HepG2 (cell line): ENCODE results near the gene FGF21. TPM values are rescaled to one million over a fixed set of nuclear protein-coding genes. Genes with fewer than 3 reads are reported as not detected.

Source experiments
- ATAC-seq: fragments of 200-7000 bp; cut with Tn5 transposase; 3 replicates; pipeline ENCODE4 v1.9.1; 2020; ENCODE audit warnings: mild to moderate bottlenecking, moderate library complexity
- BruUV-seq: library from RNA; stranded (reverse); fragments of 400-500 nt; replicated peaks from 2 replicates; lab custom pipeline; 2021; lab: Mats Ljungman, UMichigan
- CTCF ChIA-PET: fragments of 300-600 bp; formaldehyde crosslinking; extraction: SDS; loops from one replicate; lab custom pipeline; 2021; ENCODE audit warnings: low total read pairs, inconsistent platforms, low intra/inter-chr PET ratio; lab: Yijun Ruan, JAX
- POLR2A ChIA-PET: fragments of 350-600 bp; sonication (Branson Sonifier 250); formaldehyde crosslinking; loops from one replicate; lab custom pipeline; 2020; ENCODE audit warnings: antibody characterized with exemption, inconsistent platforms; lab: Yijun Ruan, JAX
- DNase-seq: peaks from one replicate; pipeline ENCODE4 v3.0.0-alpha.2; 2015; ENCODE audit warnings: low spot score
- FAIRE-seq: peaks from 3 replicates; lab custom pipeline; 2011; peaks lifted over from hg19 to GRCh38; lab: Jason Lieb, UNC
- H2AFZ ChIP-seq: one replicate; pipeline ENCODE4 v1.6.1; 2011; ENCODE audit warnings: low read length, inconsistent platforms
- H3K27ac ChIP-seq: fragments of 300-600 bp; 3 replicates; pipeline ENCODE4 v1.8.0; 2011; ENCODE audit warnings: mixed run types, mild to moderate bottlenecking, mixed read lengths, low read length, inconsistent platforms; ENCODE audit not compliant: insufficient read depth; ENCODE audit errors: extremely low read length
- H3K27me3 ChIP-seq, 2 experiments: fragments of 200-600 bp in 1 of 2; 2 replicates in 1 of 2; 3 replicates in 1 of 2; pipeline versions ENCODE4 v1.6.0 to v1.8.0; 2011; ENCODE audit warnings: low read length in 2 of 2, mild to moderate bottlenecking in 2 of 2, moderate library complexity in 2 of 2, inconsistent platforms in 1 of 2; ENCODE audit not compliant: insufficient read depth in 2 of 2, control insufficient read depth in 1 of 2
- H3K36me3 ChIP-seq, 2 experiments: fragments of 200-600 bp in 1 of 2; replicated peaks in 1 of 2; 2 replicates in 1 of 2; 3 replicates in 1 of 2; pipeline versions ENCODE4 v1.5.1 to v1.8.0; 2011; ENCODE audit warnings: low read length in 2 of 2, inconsistent platforms in 1 of 2; ENCODE audit not compliant: insufficient read depth in 2 of 2, control insufficient read depth in 1 of 2
- H3K4me1 ChIP-seq: 2 replicates; pipeline ENCODE4 v1.5.1; 2012; ENCODE audit warnings: low read length, inconsistent platforms; ENCODE audit not compliant: insufficient read depth
- H3K4me2 ChIP-seq: 2 replicates; pipeline ENCODE4 v1.6.0; 2011; ENCODE audit warnings: low read depth, low read length, inconsistent platforms
- H3K4me3 ChIP-seq, 3 experiments: fragments of 200-600 bp in 1 of 3; sonication (generic), shearing (Covaris generic) in 1 of 3; replicated peaks in 1 of 3; 2 replicates each; pipeline ENCODE4 v1.5.1; 2011 to 2016; ENCODE audit warnings: low read length in 3 of 3, inconsistent platforms in 2 of 3, low read depth in 2 of 3, mild to moderate bottlenecking in 2 of 3, control low read depth in 1 of 3, mixed read lengths in 1 of 3; ENCODE audit not compliant: insufficient read depth in 1 of 3
- H3K79me2 ChIP-seq: one replicate; pipeline ENCODE4 v1.6.1; 2011; ENCODE audit warnings: low read length, inconsistent platforms; ENCODE audit not compliant: insufficient read depth
- H3K9ac ChIP-seq: 2 replicates; pipeline ENCODE4 v1.6.0; 2011; ENCODE audit warnings: mild to moderate bottlenecking, low read depth, low read length, inconsistent platforms; ENCODE audit not compliant: insufficient read depth
- H3K9me3 ChIP-seq: 2 replicates; pipeline ENCODE4 v1.5.1; 2012; ENCODE audit warnings: mild to moderate bottlenecking, low read length
- H4K20me1 ChIP-seq: 2 replicates; pipeline ENCODE4 v1.6.0; 2011; ENCODE audit warnings: inconsistent platforms, mild to moderate bottlenecking, low read length, moderate library complexity; ENCODE audit not compliant: insufficient read depth
- GATA4 ChIP-seq: sonication (generic); IDR thresholded peaks from 2 replicates; pipeline ENCODE4 v1.6.1; 2016; ENCODE audit warnings: antibody characterized with exemption, low read depth, borderline replicate concordance
- HNRNPL ChIP-seq: fragments of 200-400 bp; formaldehyde crosslinking; IDR thresholded peaks from 2 replicates; pipeline ENCODE4 v1.6.1; 2017; ENCODE audit warnings: mild to moderate bottlenecking, low read depth, low read length
- MLLT10 ChIP-seq: sonication (generic); formaldehyde crosslinking; IDR thresholded peaks from 2 replicates; pipeline ENCODE4 v1.4.0; 2020; ENCODE audit warnings: missing genetic modification reagents
- NFE2 ChIP-seq: sonication (generic); formaldehyde crosslinking; IDR thresholded peaks from 2 replicates; pipeline ENCODE4 v1.4.0; 2020; ENCODE audit warnings: missing genetic modification reagents
- NFKB2 ChIP-seq: sonication (generic); formaldehyde crosslinking; IDR thresholded peaks from 2 replicates; pipeline ENCODE4 v1.4.0; 2020; ENCODE audit warnings: missing genetic modification reagents, borderline replicate concordance
- NFKBIZ ChIP-seq: IDR thresholded peaks from 2 replicates; pipeline ENCODE4 v1.6.1; 2018; ENCODE audit warnings: missing genetic modification reagents, missing compliant biosample characterization
- RNF219 ChIP-seq: sonication (generic); formaldehyde crosslinking; IDR thresholded peaks from 2 replicates; pipeline ENCODE4 v1.5.0; 2020; ENCODE audit warnings: mild to moderate bottlenecking, missing genetic modification reagents
- SP4 ChIP-seq: sonication (generic); formaldehyde crosslinking; IDR thresholded peaks from 2 replicates; pipeline ENCODE4 v1.8.1; 2023; ENCODE audit warnings: mild to moderate bottlenecking, missing genetic modification reagents
- SRSF9 ChIP-seq: fragments of 200-400 bp; formaldehyde crosslinking; IDR thresholded peaks from 2 replicates; pipeline ENCODE4 v1.6.1; 2018; ENCODE audit warnings: borderline replicate concordance, mild to moderate bottlenecking, low read depth, low read length; ENCODE audit not compliant: insufficient read depth, poor library complexity, severe bottlenecking
- ZFP1 ChIP-seq: IDR thresholded peaks from 2 replicates; pipeline ENCODE4 v1.6.1; 2016
- ZNF337 ChIP-seq: sonication (generic); formaldehyde crosslinking; IDR thresholded peaks from 2 replicates; pipeline ENCODE4 v1.5.1; 2020; ENCODE audit warnings: missing genetic modification reagents, low read depth, mild to moderate bottlenecking, borderline replicate concordance
- ZNF34 ChIP-seq: sonication (generic); formaldehyde crosslinking; IDR thresholded peaks from 2 replicates; pipeline ENCODE4 v1.4.0; 2020; ENCODE audit warnings: mild to moderate bottlenecking, missing genetic modification reagents, borderline replicate concordance
- ZNF878 ChIP-seq: sonication (generic); formaldehyde crosslinking; IDR thresholded peaks from 2 replicates; pipeline ENCODE4 v1.8.1; 2023; ENCODE audit warnings: mild to moderate bottlenecking, missing genetic modification reagents, moderate library complexity
- whole genome bisulfite sequencing: methylation state at CpG from one replicate; pipeline ENCODE4 v1.1.6; 2017; ENCODE audit warnings: low lambda C conversion rate; 5-methylcytosine and 5-hydroxymethylcytosine counted together
- in situ Hi-C: cut with HindIII; loops from 2 replicates; pipeline ENCODE4 v1.10.0; 2017; ENCODE audit warnings: low pct_unique_long_range_greater_than_20kb; ENCODE audit not compliant: extremely low pct_ligation_motif_present
- intact Hi-C: fragments of 100-400 bp; cut with micrococcal nuclease; formaldehyde crosslinking; loops from one replicate; pipeline ENCODE4 v1.10.0; 2022; ENCODE audit not compliant: unreplicated experiment
- polyA plus RNA-seq, 8 experiments: library from polyadenylated mRNA; depleted of rRNA in 3 of 8; stranded (reverse) in 7 of 8; unstranded in 1 of 8; fragments of >200 nt; fragmentation: Illumina TruSeq in 4 of 8; extraction: Trizol in 4 of 8; gene quantifications; 2 replicates each; pipeline versions ENCODE4 v1.2.1 to v1.2.3, GENCODE V29; 2011 to 2016; ENCODE audit warnings: low read depth in 4 of 8, missing spikeins in 1 of 8, mixed read lengths in 1 of 8; ENCODE audit not compliant: insufficient read depth in 1 of 8
- total RNA-seq, 5 experiments: library from RNA; depleted of rRNA; stranded (reverse); fragments of >200 nt; fragmentation: Illumina TruSeq; extraction: Trizol; gene quantifications; 2 replicates each; pipeline ENCODE4 v1.2.3, GENCODE V29; 2016; ENCODE audit warnings: low read depth in 1 of 5
- TF ChIP-seq, protein P1 (sequence below): sonication (generic); formaldehyde crosslinking; IDR thresholded peaks from 2 replicates; pipeline ENCODE4 v1.4.0; 2020; ENCODE audit warnings: missing genetic modification reagents

The FGF21 gene
- total and polyA plus RNA-seq, 2 of the 13 experiments (the other 11 are each of a cell fraction or from before 2014, with no cell fraction given): 0.17 TPM; not detected in 1

DNA sequence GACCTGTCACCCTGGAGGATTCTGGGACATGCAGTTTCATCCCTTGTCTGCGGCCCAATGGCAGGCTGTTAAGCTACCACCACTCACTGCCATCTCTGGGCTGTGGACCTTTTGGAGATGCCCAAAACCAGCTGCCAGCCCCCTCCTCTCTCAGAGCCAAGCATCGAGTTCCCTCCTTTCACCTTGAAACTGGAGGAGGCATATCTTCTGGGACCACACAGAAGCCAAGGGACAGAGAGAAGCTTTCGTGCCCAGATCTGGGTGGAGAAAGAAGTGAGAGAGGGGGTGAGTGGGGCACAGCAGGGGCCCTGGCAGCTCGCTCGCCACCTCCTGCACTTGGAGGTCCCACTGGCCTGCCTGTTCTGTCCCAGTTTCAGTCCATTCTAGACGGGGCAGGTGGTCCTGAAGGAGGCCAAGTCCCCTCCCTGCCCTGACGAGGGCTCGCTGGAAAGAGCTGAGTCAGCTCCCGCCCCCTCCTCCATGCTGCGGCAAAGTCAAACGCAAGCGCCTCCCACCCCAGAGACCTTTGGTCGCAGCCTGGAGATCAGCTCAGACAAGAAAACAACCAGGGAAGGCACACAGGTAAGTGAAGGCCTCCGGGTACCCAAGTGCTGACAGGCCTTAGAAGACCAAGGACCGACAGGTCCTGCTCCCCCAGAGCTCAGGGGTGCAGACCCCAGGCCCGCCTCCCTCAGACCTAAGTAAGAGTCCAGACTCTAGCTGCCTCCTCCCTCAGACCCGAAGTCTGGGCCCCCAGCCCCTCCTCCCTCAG is 51.7 kb downstream of the FGF21 start:
- Histone ChIP-seq H3K4me3 (peak overlapping the region; percentile 67 to 78 (median 73)), H4K20me1 (no peaks in the 10 kb centered on the region), H2AFZ (peak overlapping the region; percentile 57), H3K4me2 (peak overlapping the region; percentile 87), H3K9me3 (no peaks in the 10 kb centered on the region), H3K36me3 (no peaks in the 10 kb centered on the region), H3K27ac (peak overlapping the region; percentile 82), H3K27me3 (no peaks in the 10 kb centered on the region), H3K4me1 (peaks cover 42% of the 10 kb centered on the region), H3K9ac (peak overlapping the region; percentile 85), H3K79me2 (peaks cover 12% of the 10 kb centered on the region)
- ChIA-PET POLR2A (interaction anchor here (0.6 to 3.6 kb wide), 39 partner anchors 8 to 342 kb away, joined by 3 to 53 read pairs (median 4); partner anchors contain the start of genes CA11, DHDH, GYS1 and HSD17B14), CTCF (no interaction called here)
- FAIRE-seq: peak; percentile 92
- ATAC-seq: peak; percentile 94
- intact Hi-C loops: no loop called here
- peak; percentile 88 for DNase-seq
- TSS peak; percentile 78 for BruUV-seq
- 0% methylated on average over 4 of the region's 17 CpGs for WGBS
- in situ Hi-C loops: no loop called here
- TF ChIP-seq ZNF337 (CRISPR knock-in tag): no peak
- 0 out of 2 replicates have a peak, but pooled peaks have one; percentile 18 for TF ChIP-seq NFKB2 (CRISPR knock-in tag)
- TF ChIP-seq, protein P1, sequence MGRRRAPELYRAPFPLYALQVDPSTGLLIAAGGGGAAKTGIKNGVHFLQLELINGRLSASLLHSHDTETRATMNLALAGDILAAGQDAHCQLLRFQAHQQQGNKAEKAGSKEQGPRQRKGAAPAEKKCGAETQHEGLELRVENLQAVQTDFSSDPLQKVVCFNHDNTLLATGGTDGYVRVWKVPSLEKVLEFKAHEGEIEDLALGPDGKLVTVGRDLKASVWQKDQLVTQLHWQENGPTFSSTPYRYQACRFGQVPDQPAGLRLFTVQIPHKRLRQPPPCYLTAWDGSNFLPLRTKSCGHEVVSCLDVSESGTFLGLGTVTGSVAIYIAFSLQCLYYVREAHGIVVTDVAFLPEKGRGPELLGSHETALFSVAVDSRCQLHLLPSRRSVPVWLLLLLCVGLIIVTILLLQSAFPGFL (CRISPR knock-in tag): no peak
- TF ChIP-seq HNRNPL: peak; percentile 73; the same call in 1 of the 2 replicates
- peak; percentile 54; the same call in 1 of the 2 replicates for TF ChIP-seq NFE2 (CRISPR knock-in tag)
- TF ChIP-seq ZNF878 (CRISPR knock-in tag): no peak
- TF ChIP-seq GATA4: peak; percentile 72; the same call in 1 of the 2 replicates
- no peak for TF ChIP-seq SRSF9
- peak; percentile 82; the same call in 1 of the 2 replicates for TF ChIP-seq ZNF34 (CRISPR knock-in tag)
- TF ChIP-seq MLLT10 (CRISPR knock-in tag): no peak
- TF ChIP-seq NFKBIZ (CRISPR knock-in tag): 0 out of 2 replicates have a peak, but pooled peaks have one; percentile 43
- no peak for TF ChIP-seq ZFP1 (CRISPR knock-in tag)
- no peak for TF ChIP-seq RNF219 (CRISPR knock-in tag)
- TF ChIP-seq SP4 (CRISPR knock-in tag): no peak
